Retinal pigment epithelial cell (primary cell): ENCODE data around the gene SPPL2A.

Experiments used
- DNase-seq: peaks from one replicate; pipeline ENCODE4 v3.0.0-alpha.2; 2010; ENCODE audit warnings: low read depth
- H3K4me3 ChIP-seq: 2 replicates; pipeline ENCODE4 v1.5.1; 2011; ENCODE audit warnings: mild to moderate bottlenecking, low read length, control low read depth, moderate library complexity
- TF ChIP-seq, protein P1 (sequence below): conservative IDR thresholded peaks from 2 replicates; pipeline ENCODE4 v1.5.1; 2011; ENCODE audit warnings: low read depth, low read length, control low read depth, inconsistent platforms

Gene SPPL2A

DNA sequence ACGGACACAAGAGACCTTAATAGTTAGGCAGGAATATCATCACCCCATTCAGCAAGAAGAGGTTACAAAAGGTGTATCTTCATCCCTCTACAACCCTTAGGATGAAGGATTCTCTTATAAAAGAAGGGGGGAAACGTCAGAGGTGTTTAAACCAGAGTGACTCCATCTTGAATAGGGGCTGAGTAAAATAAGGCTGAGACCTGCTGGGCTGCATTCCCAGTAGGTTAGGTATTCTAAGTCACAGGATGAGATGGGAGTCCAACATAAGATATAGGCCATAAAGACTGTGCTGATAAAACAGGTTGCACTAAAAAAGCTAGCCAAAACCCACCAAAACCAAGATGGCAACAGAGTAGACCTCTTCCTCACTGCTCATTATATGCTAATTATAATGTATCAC, 95.4 kb downstream of the SPPL2A start:
- TF ChIP-seq, protein P1, sequence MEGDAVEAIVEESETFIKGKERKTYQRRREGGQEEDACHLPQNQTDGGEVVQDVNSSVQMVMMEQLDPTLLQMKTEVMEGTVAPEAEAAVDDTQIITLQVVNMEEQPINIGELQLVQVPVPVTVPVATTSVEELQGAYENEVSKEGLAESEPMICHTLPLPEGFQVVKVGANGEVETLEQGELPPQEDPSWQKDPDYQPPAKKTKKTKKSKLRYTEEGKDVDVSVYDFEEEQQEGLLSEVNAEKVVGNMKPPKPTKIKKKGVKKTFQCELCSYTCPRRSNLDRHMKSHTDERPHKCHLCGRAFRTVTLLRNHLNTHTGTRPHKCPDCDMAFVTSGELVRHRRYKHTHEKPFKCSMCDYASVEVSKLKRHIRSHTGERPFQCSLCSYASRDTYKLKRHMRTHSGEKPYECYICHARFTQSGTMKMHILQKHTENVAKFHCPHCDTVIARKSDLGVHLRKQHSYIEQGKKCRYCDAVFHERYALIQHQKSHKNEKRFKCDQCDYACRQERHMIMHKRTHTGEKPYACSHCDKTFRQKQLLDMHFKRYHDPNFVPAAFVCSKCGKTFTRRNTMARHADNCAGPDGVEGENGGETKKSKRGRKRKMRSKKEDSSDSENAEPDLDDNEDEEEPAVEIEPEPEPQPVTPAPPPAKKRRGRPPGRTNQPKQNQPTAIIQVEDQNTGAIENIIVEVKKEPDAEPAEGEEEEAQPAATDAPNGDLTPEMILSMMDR, result no peak
- H3K4me3 ChIP-seq, result no peak overlapping the region
- DNase-seq, result no peak

DNA sequence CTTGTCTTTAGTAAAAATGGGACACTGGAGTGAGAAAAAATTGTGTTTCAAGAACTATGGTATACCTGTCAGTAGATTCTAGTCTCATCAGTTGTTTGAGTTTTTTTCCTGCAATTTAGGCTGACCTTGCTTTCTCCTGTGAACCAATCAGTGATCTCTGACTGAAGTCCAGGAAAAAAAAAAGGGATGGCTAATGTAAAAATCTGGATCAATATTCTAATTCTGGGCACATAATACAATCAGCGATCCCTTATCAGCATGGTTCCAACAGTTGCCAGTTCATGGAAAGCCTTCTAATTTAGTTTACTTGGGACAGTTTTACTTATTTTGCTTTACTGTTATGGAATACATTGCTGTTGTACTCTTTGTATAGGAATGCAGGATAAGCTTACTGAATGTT, 95.9 kb downstream of the SPPL2A start:
- no peak for DNase-seq
- TF ChIP-seq, protein P1, result no peak
- H3K4me3 ChIP-seq, result no peak overlapping the region

DNA sequence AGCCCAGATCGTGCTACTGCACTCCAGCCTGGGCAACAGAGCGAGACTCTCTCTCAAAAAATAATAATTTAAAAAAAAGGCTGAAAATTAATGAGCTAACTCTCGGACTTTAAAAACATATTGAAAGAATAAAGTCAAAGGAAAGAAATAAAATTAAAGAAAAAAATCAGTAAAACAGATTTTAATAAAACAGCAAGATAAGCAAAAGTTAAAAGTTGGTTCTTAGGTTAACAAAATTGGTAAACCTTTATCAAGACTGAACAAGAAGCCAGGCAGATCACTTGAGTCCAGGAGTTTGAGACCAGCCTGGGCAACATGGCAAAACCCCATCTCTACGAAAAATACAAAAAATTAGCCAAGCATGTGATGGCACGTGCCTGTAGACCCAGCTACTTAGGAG, 99.6 kb downstream of the SPPL2A start:
- no peak for DNase-seq
- H3K4me3 ChIP-seq, result no peak overlapping the region
- TF ChIP-seq, protein P1, result no peak

DNA sequence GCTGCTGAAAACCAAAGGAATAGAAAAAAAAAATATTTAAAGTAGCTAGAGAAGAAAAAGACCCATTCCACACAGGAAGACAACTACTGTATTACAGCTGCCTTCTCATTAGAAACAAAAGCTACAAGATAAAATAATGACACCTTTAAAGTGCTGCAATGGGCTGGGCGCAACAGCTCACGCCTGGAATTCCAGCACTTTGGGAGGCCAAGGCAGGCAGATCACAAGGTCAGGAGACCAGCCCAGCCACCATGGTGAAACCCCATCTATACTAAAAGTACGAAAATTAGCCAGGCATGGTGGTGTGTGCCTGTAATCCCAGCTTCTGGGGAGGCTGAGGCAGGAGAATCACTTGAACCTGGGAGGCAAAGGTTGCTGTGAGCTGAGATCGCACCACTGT, 110.0 kb downstream of the SPPL2A start:
- DNase-seq, result no peak
- H3K4me3 ChIP-seq, result no peak overlapping the region
- TF ChIP-seq, protein P1, result no peak

DNA sequence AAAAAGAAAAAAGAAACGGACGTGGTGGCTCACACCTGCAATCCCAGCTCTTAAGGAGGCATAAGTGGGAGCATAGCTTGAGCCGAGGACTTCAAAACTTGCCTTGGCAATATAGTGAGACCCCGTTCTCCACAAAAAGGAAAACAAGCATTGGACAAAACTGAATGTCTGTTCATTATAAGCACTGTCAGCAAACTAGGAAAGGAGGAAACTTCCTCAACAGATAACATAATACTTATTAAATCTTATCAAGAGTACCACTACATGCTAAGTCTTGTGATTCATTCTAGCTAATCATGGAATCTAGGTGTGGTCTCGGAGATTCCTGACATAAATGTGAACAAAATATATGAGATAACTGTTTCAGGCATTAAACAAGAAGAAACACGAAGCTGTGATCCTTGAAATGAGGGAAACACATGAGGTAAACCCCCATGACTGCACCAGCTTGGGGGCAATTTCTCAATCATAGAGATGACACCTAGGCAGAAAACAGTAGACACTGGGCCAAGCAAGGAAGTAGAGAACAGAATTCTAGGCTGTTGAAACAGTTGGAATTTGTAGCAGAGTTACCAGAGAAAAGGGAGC, 112.3 kb downstream of the SPPL2A start:
- DNase-seq, result no peak
- H3K4me3 ChIP-seq, result no peak overlapping the region
- TF ChIP-seq, protein P1, result no peak

DNA sequence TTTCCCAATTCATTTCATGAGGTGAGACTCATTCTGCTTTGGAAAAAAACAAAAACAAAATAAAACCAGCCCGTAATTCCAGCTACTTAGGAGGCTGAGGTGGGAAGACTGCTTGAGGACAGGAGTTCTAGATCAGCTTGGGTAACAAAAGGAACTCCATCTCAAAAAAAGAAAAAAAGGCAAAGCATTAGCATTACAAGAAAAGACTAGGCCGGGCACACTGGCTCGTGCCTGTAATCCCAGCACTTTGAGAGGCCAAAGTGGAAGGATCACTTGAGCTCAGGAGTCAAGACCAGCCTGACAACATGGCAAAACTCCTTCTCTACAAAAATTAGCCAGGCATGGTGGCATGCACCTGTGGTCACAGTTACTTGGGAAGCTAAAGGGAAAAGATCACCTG, 112.8 kb downstream of the SPPL2A start:
- H3K4me3 ChIP-seq, result no peak overlapping the region
- TF ChIP-seq, protein P1, result no peak
- no peak for DNase-seq
